HEK293 (cell line): ENCODE data around the gene SNN.

Experiments used
- CTCF ChIA-PET: fragments of 350-600 bp; formaldehyde crosslinking; extraction: SDS; loops from one replicate; lab custom pipeline; 2021; ENCODE audit warnings: antibody characterized with exemption; lab: Yijun Ruan, JAX
- POLR2A ChIA-PET: fragments of 300-600 bp; formaldehyde crosslinking; extraction: SDS; loops from one replicate; lab custom pipeline; 2020; ENCODE audit warnings: antibody characterized with exemption, inconsistent platforms; lab: Yijun Ruan, JAX
- H3K27ac ChIP-seq: fragments of 200-500 bp; sonication (Bioruptor generic); 2 replicates; pipeline ENCODE4 v1.5.1; 2014; ENCODE audit warnings: low read depth, low read length, control low read depth, inconsistent platforms; ENCODE audit errors: extremely low read depth
- H3K36me3 ChIP-seq, 2 experiments: fragments of 200-500 bp in 1 of 2; sonication (Bioruptor generic) in 1 of 2; 1 replicate in 1 of 2; 2 replicates in 1 of 2; pipeline ENCODE4 v1.5.1; 2014 to 2017; ENCODE audit warnings: inconsistent platforms in 2 of 2, low read length in 2 of 2; ENCODE audit not compliant: control insufficient read depth in 2 of 2, insufficient read depth in 1 of 2
- H3K4me1 ChIP-seq: fragments of 200-500 bp; sonication (Bioruptor generic); 2 replicates; pipeline ENCODE4 v1.5.1; 2014; ENCODE audit warnings: mild to moderate bottlenecking, low read length, inconsistent platforms; ENCODE audit not compliant: control insufficient read depth, insufficient read depth
- H3K4me3 ChIP-seq: 2 replicates; pipeline ENCODE4 v1.5.1; 2011; ENCODE audit warnings: low read depth, mild to moderate bottlenecking, control low read depth, low read length, moderate library complexity
- H3K9me3 ChIP-seq: fragments of 200-500 bp; sonication (Bioruptor generic); 2 replicates; pipeline ENCODE4 v1.5.1; 2014; ENCODE audit warnings: low read depth, low read length, inconsistent platforms; ENCODE audit not compliant: control insufficient read depth, insufficient read depth
- BCL11B ChIP-seq: fragments of 450-650 bp; formaldehyde crosslinking; IDR thresholded peaks from 2 replicates; pipeline ENCODE4 v1.5.1; 2016; ENCODE audit warnings: low read depth, missing biosample characterization, missing genetic modification characterization
- ELK4 ChIP-seq: IDR thresholded peaks from 2 replicates; pipeline ENCODE4 v1.6.1; 2011; ENCODE audit warnings: mild to moderate bottlenecking, low read depth, low read length, borderline replicate concordance
- MYNN ChIP-seq: fragments of 450-650 bp; formaldehyde crosslinking; IDR thresholded peaks from 2 replicates; pipeline ENCODE4 v1.5.1; 2016; ENCODE audit warnings: missing biosample characterization, missing genetic modification characterization, borderline replicate concordance
- OSR2 ChIP-seq: fragments of 450-650 bp; formaldehyde crosslinking; IDR thresholded peaks from 2 replicates; pipeline ENCODE4 v1.5.1; 2016; ENCODE audit warnings: missing biosample characterization, missing genetic modification characterization
- PRDM10 ChIP-seq: fragments of 450-650 bp; formaldehyde crosslinking; IDR thresholded peaks from 2 replicates; pipeline ENCODE4 v1.5.1; 2016; ENCODE audit warnings: missing biosample characterization, missing genetic modification characterization
- WT1 ChIP-seq: fragments of 450-650 bp; formaldehyde crosslinking; IDR thresholded peaks from 2 replicates; pipeline ENCODE4 v1.5.1; 2016; ENCODE audit warnings: missing biosample characterization, missing genetic modification characterization
- ZBTB1 ChIP-seq: fragments of 450-650 bp; formaldehyde crosslinking; IDR thresholded peaks from 2 replicates; pipeline ENCODE4 v1.5.1; 2016; ENCODE audit warnings: missing biosample characterization, missing genetic modification characterization
- ZBTB11 ChIP-seq: fragments of 450-650 bp; formaldehyde crosslinking; conservative IDR thresholded peaks from 2 replicates; pipeline ENCODE4 v1.5.1; 2016; ENCODE audit warnings: low read depth, missing biosample characterization, missing genetic modification characterization
- ZBTB21 ChIP-seq: fragments of 450-650 bp; formaldehyde crosslinking; IDR thresholded peaks from 2 replicates; pipeline ENCODE4 v1.5.1; 2017; ENCODE audit warnings: missing biosample characterization, missing genetic modification characterization
- ZIC2 ChIP-seq: fragments of 450-650 bp; formaldehyde crosslinking; IDR thresholded peaks from 2 replicates; pipeline ENCODE4 v1.5.1; 2016; ENCODE audit warnings: missing biosample characterization, missing genetic modification characterization
- ZNF121 ChIP-seq: fragments of 450-650 bp; formaldehyde crosslinking; IDR thresholded peaks from 2 replicates; pipeline ENCODE4 v1.5.1; 2016; ENCODE audit warnings: missing biosample characterization, missing genetic modification characterization
- ZNF169 ChIP-seq: fragments of 450-650 bp; formaldehyde crosslinking; IDR thresholded peaks from 2 replicates; pipeline ENCODE4 v1.5.1; 2016; ENCODE audit warnings: missing biosample characterization, missing genetic modification characterization
- ZNF2 ChIP-seq: fragments of 450-650 bp; formaldehyde crosslinking; IDR thresholded peaks from 2 replicates; pipeline ENCODE4 v1.5.1; 2016; ENCODE audit warnings: missing biosample characterization, missing genetic modification characterization
- ZNF223 ChIP-seq: fragments of 450-650 bp; formaldehyde crosslinking; IDR thresholded peaks from 2 replicates; pipeline ENCODE4 v1.5.1; 2016; ENCODE audit warnings: missing biosample characterization, missing genetic modification characterization
- ZNF248 ChIP-seq: fragments of 450-650 bp; formaldehyde crosslinking; IDR thresholded peaks from 2 replicates; pipeline ENCODE4 v1.5.1; 2017; ENCODE audit warnings: missing biosample characterization, missing genetic modification characterization
- ZNF48 ChIP-seq: fragments of 450-650 bp; formaldehyde crosslinking; IDR thresholded peaks from 2 replicates; pipeline ENCODE4 v1.5.1; 2016; ENCODE audit warnings: missing biosample characterization, missing genetic modification characterization
- ZNF501 ChIP-seq: fragments of 450-650 bp; formaldehyde crosslinking; IDR thresholded peaks from 2 replicates; pipeline ENCODE4 v1.5.1; 2016; ENCODE audit warnings: missing biosample characterization, missing genetic modification characterization
- ZNF513 ChIP-seq: fragments of 450-650 bp; IDR thresholded peaks from 2 replicates; pipeline ENCODE4 v1.5.1; 2018; ENCODE audit warnings: missing biosample characterization, missing genetic modification characterization
- ZNF529 ChIP-seq: fragments of 450-650 bp; formaldehyde crosslinking; IDR thresholded peaks from 2 replicates; pipeline ENCODE4 v1.5.1; 2017; ENCODE audit warnings: missing genetic modification characterization, missing biosample characterization; ENCODE audit not compliant: insufficient replicate concordance
- ZNF600 ChIP-seq: fragments of 450-650 bp; formaldehyde crosslinking; IDR thresholded peaks from 2 replicates; pipeline ENCODE4 v1.5.1; 2016; ENCODE audit warnings: missing biosample characterization, missing genetic modification characterization
- ZNF610 ChIP-seq: fragments of 450-650 bp; formaldehyde crosslinking; IDR thresholded peaks from 2 replicates; pipeline ENCODE4 v1.5.1; 2016; ENCODE audit warnings: missing biosample characterization, missing genetic modification characterization, borderline replicate concordance
- ZNF692 ChIP-seq: fragments of 450-650 bp; formaldehyde crosslinking; IDR thresholded peaks from 2 replicates; pipeline ENCODE4 v1.5.1; 2016; ENCODE audit warnings: missing biosample characterization, missing genetic modification characterization
- ZNF701 ChIP-seq: fragments of 450-650 bp; formaldehyde crosslinking; IDR thresholded peaks from 2 replicates; pipeline ENCODE4 v1.5.1; 2016; ENCODE audit warnings: missing biosample characterization, missing genetic modification characterization
- ZNF777 ChIP-seq: fragments of 450-650 bp; formaldehyde crosslinking; IDR thresholded peaks from 2 replicates; pipeline ENCODE4 v1.5.1; 2017; ENCODE audit warnings: missing biosample characterization, missing genetic modification characterization, borderline replicate concordance
- ZNF792 ChIP-seq: fragments of 450-650 bp; formaldehyde crosslinking; IDR thresholded peaks from 2 replicates; pipeline ENCODE4 v1.5.1; 2016; ENCODE audit warnings: missing biosample characterization, missing genetic modification characterization
- ZNF837 ChIP-seq: fragments of 450-650 bp; formaldehyde crosslinking; IDR thresholded peaks from 2 replicates; pipeline ENCODE4 v1.5.1; 2016; ENCODE audit warnings: missing biosample characterization, missing genetic modification characterization
- ZSCAN23 ChIP-seq: fragments of 450-650 bp; formaldehyde crosslinking; IDR thresholded peaks from 2 replicates; pipeline ENCODE4 v1.5.1; 2016; ENCODE audit warnings: missing biosample characterization, missing genetic modification characterization

The SNN gene

GRCh38 chr16:11651796-11652195 lies 16.5 kb upstream of the SNN start:
- Histone ChIP-seq H3K4me1 (no peaks in the 10 kb centered on the region), H3K4me3 (no peak overlapping the region), H3K27ac (no peak overlapping the region), H3K9me3 (no peaks in the 10 kb centered on the region), H3K36me3 (no peaks in the 10 kb centered on the region)
- POLR2A ChIA-PET: no interaction called here
- CTCF ChIA-PET: no interaction called here
- TF ChIP-seq ZNF701 (tag by site-specific recombination): no peak
- no peak for TF ChIP-seq ZIC2 (tag by site-specific recombination)
- TF ChIP-seq MYNN: no peak
- no peak for TF ChIP-seq ZNF501 (tag by site-specific recombination)
- no peak for TF ChIP-seq ZNF837 (tag by site-specific recombination)
- no peak for TF ChIP-seq ZNF600
- no peak for TF ChIP-seq ZSCAN23 (tag by site-specific recombination)
- TF ChIP-seq ZNF513 (tag by site-specific recombination): no peak
- no peak for TF ChIP-seq ZNF692 (tag by site-specific recombination)
- TF ChIP-seq ZNF792 (tag by site-specific recombination): no peak
- TF ChIP-seq ZNF48 (tag by site-specific recombination): no peak
- TF ChIP-seq ZBTB11 (tag by site-specific recombination): no peak
- no peak for TF ChIP-seq ZNF2 (tag by site-specific recombination)
- TF ChIP-seq ZNF223 (tag by site-specific recombination): no peak
- no peak for TF ChIP-seq ZNF610 (tag by site-specific recombination)
- TF ChIP-seq BCL11B (tag by site-specific recombination): no peak
- no peak for TF ChIP-seq ZNF169
- TF ChIP-seq ZNF529: no peak
- TF ChIP-seq, all 188 proteins: peak for 0

GRCh38 chr16:11655655-11656054 lies 12.6 kb upstream of the SNN start:
- H3K36me3 ChIP-seq: no peaks in the 10 kb centered on the region
- H3K4me3 ChIP-seq: no peak overlapping the region
- CTCF ChIA-PET: interaction anchor here (0.6 kb wide), 2 partner anchors 10 to 28 kb away, joined by 3 read pairs; no protein-coding TSS in a partner anchor
- H3K27ac ChIP-seq: no peak overlapping the region
- H3K9me3 ChIP-seq: no peaks in the 10 kb centered on the region
- POLR2A ChIA-PET: interaction anchor here (0.7 kb wide), 1 partner anchor 212 kb away, joined by 3 read pairs; no protein-coding TSS in a partner anchor
- no peaks in the 10 kb centered on the region for H3K4me1 ChIP-seq
- TF ChIP-seq ZNF777 (tag by site-specific recombination): no peak
- TF ChIP-seq OSR2 (tag by site-specific recombination): no peak
- no peak for TF ChIP-seq ZBTB1
- TF ChIP-seq ELK4: no peak
- no peak for TF ChIP-seq PRDM10
- TF ChIP-seq ZNF248 (tag by site-specific recombination): no peak
- TF ChIP-seq ZNF121 (tag by site-specific recombination): no peak
- TF ChIP-seq WT1 (tag by site-specific recombination): no peak
- no peak for TF ChIP-seq ZBTB21
